GM12878 (cell line): ENCODE measurements around the gene NSD2. TPM values are rescaled to one million over a fixed set of nuclear protein-coding genes. Genes with fewer than 3 reads are reported as not detected.

ENCODE experiments used
- BACH1 ChIP-seq: fragments of 450-650 bp; IDR thresholded peaks from 2 replicates; pipeline ENCODE4 v1.6.1; 2017; ENCODE audit warnings: mild to moderate bottlenecking, borderline replicate concordance
- BMI1 ChIP-seq: fragments of 450-650 bp; IDR thresholded peaks from 2 replicates; pipeline ENCODE4 v1.6.1; 2016; ENCODE audit warnings: mild to moderate bottlenecking, moderate library complexity, borderline replicate concordance
- BRCA1 ChIP-seq: IDR thresholded peaks from 2 replicates; pipeline ENCODE4 v1.6.1; 2011; ENCODE audit warnings: low read depth, low read length, improper control_type of control experiment
- CHD1 ChIP-seq: IDR thresholded peaks from 2 replicates; pipeline ENCODE4 v1.6.1; 2012; ENCODE audit warnings: low read depth, low read length, improper control_type of control experiment
- CHD2 ChIP-seq: IDR thresholded peaks from 2 replicates; pipeline ENCODE4 v1.6.1; 2011; ENCODE audit warnings: low read depth, low read length, improper control_type of control experiment, borderline replicate concordance
- CHD4 ChIP-seq: fragments of 200-600 bp; sonication (generic); IDR thresholded peaks from 2 replicates; pipeline ENCODE4 v1.6.1; 2016; ENCODE audit warnings: mild to moderate bottlenecking
- FOXM1 ChIP-seq: IDR thresholded peaks from 2 replicates; pipeline ENCODE4 v1.6.1; 2012; ENCODE audit warnings: low read depth, mild to moderate bottlenecking, inconsistent platforms, low read length, moderate library complexity
- HDAC2 ChIP-seq: fragments of 200-600 bp; sonication (generic); IDR thresholded peaks from 2 replicates; pipeline ENCODE4 v1.6.1; 2017
- JUND ChIP-seq: IDR thresholded peaks from 2 replicates; pipeline ENCODE4 v1.6.1; 2012; ENCODE audit warnings: low read depth, mild to moderate bottlenecking, low read length, improper control_type of control experiment, moderate library complexity
- MTA2 ChIP-seq: fragments of 450-650 bp; IDR thresholded peaks from 2 replicates; pipeline ENCODE4 v1.6.1; 2016; ENCODE audit warnings: low read depth, mild to moderate bottlenecking, moderate library complexity
- MTA3 ChIP-seq: IDR thresholded peaks from 2 replicates; pipeline ENCODE4 v1.6.1; 2012; ENCODE audit warnings: low read length, inconsistent platforms, borderline replicate concordance
- PAX8 ChIP-seq: fragments of 450-650 bp; IDR thresholded peaks from 2 replicates; pipeline ENCODE4 v1.6.1; 2017; ENCODE audit warnings: mild to moderate bottlenecking, moderate library complexity
- RAD21 ChIP-seq: IDR thresholded peaks from 2 replicates; pipeline ENCODE4 v1.6.1; 2011; ENCODE audit warnings: mild to moderate bottlenecking, low read depth, low read length, moderate library complexity; ENCODE audit not compliant: insufficient read depth
- SMARCA5 ChIP-seq: fragments of 450-650 bp; IDR thresholded peaks from 2 replicates; pipeline ENCODE4 v1.6.1; 2017; ENCODE audit warnings: mild to moderate bottlenecking
- SMC3 ChIP-seq: IDR thresholded peaks from 2 replicates; pipeline ENCODE4 v1.6.1; 2011; ENCODE audit warnings: low read length, improper control_type of control experiment, borderline replicate concordance
- SP1 ChIP-seq: IDR thresholded peaks from one replicate; pipeline ENCODE4 v1.6.1; 2011; ENCODE audit warnings: low read depth, low read length
- SPI1 ChIP-seq: IDR thresholded peaks from 2 replicates; pipeline ENCODE4 v1.6.1; 2011; ENCODE audit warnings: low read depth, mild to moderate bottlenecking, low read length, moderate library complexity, borderline replicate concordance; ENCODE audit not compliant: insufficient read depth
- SRF ChIP-seq, 2 experiments: IDR thresholded peaks; 2 replicates each; pipeline ENCODE4 v1.6.1; 2011; ENCODE audit warnings: low read depth in 2 of 2, low read length in 2 of 2, mild to moderate bottlenecking in 1 of 2, moderate library complexity in 1 of 2
- TARDBP ChIP-seq: IDR thresholded peaks from 2 replicates; pipeline ENCODE4 v1.6.1; 2016; ENCODE audit warnings: borderline replicate concordance
- ZNF622 ChIP-seq: fragments of 450-650 bp; IDR thresholded peaks from 2 replicates; pipeline ENCODE4 v1.6.1; 2017; ENCODE audit warnings: mild to moderate bottlenecking, inconsistent platforms
- ZSCAN29 ChIP-seq: fragments of 450-650 bp; IDR thresholded peaks from 2 replicates; pipeline ENCODE4 v1.6.1; 2017; ENCODE audit warnings: mild to moderate bottlenecking, moderate library complexity
- polyA plus RNA-seq, 11 experiments: library from polyadenylated mRNA; depleted of rRNA in 4 of 11; unstranded in 6 of 11; stranded (reverse) in 5 of 11; fragments of >200 nt; fragmentation: Nextera tagmentation in 4 of 11; fragmentation: Illumina TruSeq in 1 of 11; extraction: Ambion mirVana in 4 of 11; extraction: Trizol in 1 of 11; gene quantifications; 1 replicate in 1 of 11; 2 replicates in 10 of 11; pipeline versions ENCODE4 v1.2.1 to v1.2.3, GENCODE V29; 2011 to 2016; ENCODE audit warnings: inconsistent platforms in 2 of 11, missing spikeins in 2 of 11, low read depth in 1 of 11
- total RNA-seq, 4 experiments: library from RNA; depleted of rRNA in 3 of 4; stranded (reverse); fragments of >200 nt in 3 of 4; fragmentation: Illumina TruSeq in 1 of 4; extraction: Trizol in 1 of 4; gene quantifications; 2 replicates each; pipeline versions ENCODE4 v1.2.1 to v1.2.3, GENCODE V29; 2013 to 2021
- TF ChIP-seq, protein P1 (sequence below): fragments of 450-650 bp; formaldehyde crosslinking; IDR thresholded peaks from 2 replicates; pipeline ENCODE4 v1.4.0; 2022; ENCODE audit warnings: mild to moderate bottlenecking, moderate library complexity
- TF ChIP-seq, protein P2 (sequence below): fragments of 450-650 bp; IDR thresholded peaks from 2 replicates; pipeline ENCODE4 v1.6.1; 2017; ENCODE audit warnings: mild to moderate bottlenecking, moderate library complexity
- TF ChIP-seq, protein P3 (sequence below): fragments of 450-650 bp; IDR thresholded peaks from 2 replicates; pipeline ENCODE4 v1.6.1; 2017; ENCODE audit warnings: borderline replicate concordance

NSD2 gene
- total and polyA plus RNA-seq, 10 of the 15 experiments (the other 5 are each of a cell fraction or from before 2014, with no cell fraction given): 8.6 to 139 (median 67.2) TPM

- TF ChIP-seq MTA2 (no peak), HDAC2 (no peak), MTA3 (no peak), BRCA1 (no peak), TARDBP (no peak), ZNF622 (no peak), SPI1 (no peak; the same call in 1 of the 2 replicates), PAX8 (no peak), SP1 (no peak), ZSCAN29 (no peak), BMI1 (no peak), CHD2 (0 out of 2 replicates have a peak, but pooled peaks have one; percentile 17), CHD4 (no peak), FOXM1 (no peak), SRF (IDR thresholded peaks at IDR 0.05; ENCODE audit: low read depth in 2 of 2, low read length in 2 of 2) (no peak), BACH1 (peak; percentile 74; the same call in 1 of the 2 replicates), JUND (no peak), SMC3 (no peak), SMARCA5 (peak; percentile 48; the same call in 1 of the 2 replicates), CHD1 (no peak), RAD21 (no peak)
- TF ChIP-seq, protein P1, sequence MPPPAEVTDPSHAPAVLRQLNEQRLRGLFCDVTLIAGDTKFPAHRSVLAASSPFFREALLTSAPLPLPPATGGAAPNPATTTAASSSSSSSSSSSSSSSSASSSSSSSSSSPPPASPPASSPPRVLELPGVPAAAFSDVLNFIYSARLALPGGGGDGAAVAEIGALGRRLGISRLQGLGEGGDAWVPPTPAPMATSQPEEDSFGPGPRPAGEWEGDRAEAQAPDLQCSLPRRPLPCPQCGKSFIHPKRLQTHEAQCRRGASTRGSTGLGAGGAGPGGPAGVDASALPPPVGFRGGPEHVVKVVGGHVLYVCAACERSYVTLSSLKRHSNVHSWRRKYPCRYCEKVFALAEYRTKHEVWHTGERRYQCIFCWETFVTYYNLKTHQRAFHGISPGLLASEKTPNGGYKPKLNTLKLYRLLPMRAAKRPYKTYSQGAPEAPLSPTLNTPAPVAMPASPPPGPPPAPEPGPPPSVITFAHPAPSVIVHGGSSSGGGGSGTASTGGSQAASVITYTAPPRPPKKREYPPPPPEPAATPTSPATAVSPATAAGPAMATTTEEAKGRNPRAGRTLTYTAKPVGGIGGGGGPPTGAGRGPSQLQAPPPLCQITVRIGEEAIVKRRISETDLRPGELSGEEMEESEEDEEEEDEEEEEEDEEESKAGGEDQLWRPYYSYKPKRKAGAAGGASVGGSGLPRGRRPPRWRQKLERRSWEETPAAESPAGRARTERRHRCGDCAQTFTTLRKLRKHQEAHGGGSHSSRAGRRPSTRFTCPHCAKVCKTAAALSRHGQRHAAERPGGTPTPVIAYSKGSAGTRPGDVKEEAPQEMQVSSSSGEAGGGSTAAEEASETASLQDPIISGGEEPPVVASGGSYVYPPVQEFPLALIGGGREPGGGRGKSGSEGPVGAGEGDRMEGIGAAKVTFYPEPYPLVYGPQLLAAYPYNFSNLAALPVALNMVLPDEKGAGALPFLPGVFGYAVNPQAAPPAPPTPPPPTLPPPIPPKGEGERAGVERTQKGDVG (CRISPR knock-in tag): 0 out of 2 replicates have a peak, but pooled peaks have one; percentile 36
- TF ChIP-seq, protein P2, sequence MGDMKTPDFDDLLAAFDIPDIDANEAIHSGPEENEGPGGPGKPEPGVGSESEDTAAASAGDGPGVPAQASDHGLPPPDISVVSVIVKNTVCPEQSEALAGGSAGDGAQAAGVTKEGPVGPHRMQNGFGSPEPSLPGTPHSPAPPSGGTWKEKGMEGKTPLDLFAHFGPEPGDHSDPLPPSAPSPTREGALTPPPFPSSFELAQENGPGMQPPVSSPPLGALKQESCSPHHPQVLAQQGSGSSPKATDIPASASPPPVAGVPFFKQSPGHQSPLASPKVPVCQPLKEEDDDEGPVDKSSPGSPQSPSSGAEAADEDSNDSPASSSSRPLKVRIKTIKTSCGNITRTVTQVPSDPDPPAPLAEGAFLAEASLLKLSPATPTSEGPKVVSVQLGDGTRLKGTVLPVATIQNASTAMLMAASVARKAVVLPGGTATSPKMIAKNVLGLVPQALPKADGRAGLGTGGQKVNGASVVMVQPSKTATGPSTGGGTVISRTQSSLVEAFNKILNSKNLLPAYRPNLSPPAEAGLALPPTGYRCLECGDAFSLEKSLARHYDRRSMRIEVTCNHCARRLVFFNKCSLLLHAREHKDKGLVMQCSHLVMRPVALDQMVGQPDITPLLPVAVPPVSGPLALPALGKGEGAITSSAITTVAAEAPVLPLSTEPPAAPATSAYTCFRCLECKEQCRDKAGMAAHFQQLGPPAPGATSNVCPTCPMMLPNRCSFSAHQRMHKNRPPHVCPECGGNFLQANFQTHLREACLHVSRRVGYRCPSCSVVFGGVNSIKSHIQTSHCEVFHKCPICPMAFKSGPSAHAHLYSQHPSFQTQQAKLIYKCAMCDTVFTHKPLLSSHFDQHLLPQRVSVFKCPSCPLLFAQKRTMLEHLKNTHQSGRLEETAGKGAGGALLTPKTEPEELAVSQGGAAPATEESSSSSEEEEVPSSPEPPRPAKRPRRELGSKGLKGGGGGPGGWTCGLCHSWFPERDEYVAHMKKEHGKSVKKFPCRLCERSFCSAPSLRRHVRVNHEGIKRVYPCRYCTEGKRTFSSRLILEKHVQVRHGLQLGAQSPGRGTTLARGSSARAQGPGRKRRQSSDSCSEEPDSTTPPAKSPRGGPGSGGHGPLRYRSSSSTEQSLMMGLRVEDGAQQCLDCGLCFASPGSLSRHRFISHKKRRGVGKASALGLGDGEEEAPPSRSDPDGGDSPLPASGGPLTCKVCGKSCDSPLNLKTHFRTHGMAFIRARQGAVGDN: peak; percentile 73
- TF ChIP-seq, protein P3, sequence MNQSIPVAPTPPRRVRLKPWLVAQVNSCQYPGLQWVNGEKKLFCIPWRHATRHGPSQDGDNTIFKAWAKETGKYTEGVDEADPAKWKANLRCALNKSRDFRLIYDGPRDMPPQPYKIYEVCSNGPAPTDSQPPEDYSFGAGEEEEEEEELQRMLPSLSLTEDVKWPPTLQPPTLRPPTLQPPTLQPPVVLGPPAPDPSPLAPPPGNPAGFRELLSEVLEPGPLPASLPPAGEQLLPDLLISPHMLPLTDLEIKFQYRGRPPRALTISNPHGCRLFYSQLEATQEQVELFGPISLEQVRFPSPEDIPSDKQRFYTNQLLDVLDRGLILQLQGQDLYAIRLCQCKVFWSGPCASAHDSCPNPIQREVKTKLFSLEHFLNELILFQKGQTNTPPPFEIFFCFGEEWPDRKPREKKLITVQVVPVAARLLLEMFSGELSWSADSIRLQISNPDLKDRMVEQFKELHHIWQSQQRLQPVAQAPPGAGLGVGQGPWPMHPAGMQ: no peak
Observed at GRCh38 chr4:1870578-1871443, at the start of gene NSD2 (continued).
